NCI-H524 (cell line): ENCODE results near the gene EXOC4.
A peak's percentile ranks its signal among the peaks of the same experiment; 100 is the strongest.

Source experiments
- DNase-seq, 2 experiments: peaks; one replicate each; lab custom pipeline; 2025; lab: John Stamatoyannopoulos, UW

EXOC4 gene

GRCh38 chr7:133491201-133491691 is 238.4 kb downstream of the EXOC4 start:
- DNase-seq, result no peak

GRCh38 chr7:133491846-133492652 is 239.2 kb downstream of the EXOC4 start:
- no peak for DNase-seq

GRCh38 chr7:133497061-133497460 is 244.2 kb downstream of the EXOC4 start:
- no peak for DNase-seq

GRCh38 chr7:133501771-133502170 is 248.9 kb downstream of the EXOC4 start:
- peak; percentile 25 to 71 for DNase-seq

GRCh38 chr7:133502498-133502897 is 249.6 kb downstream of the EXOC4 start:
- DNase-seq, result no peak

- no peak for DNase-seq
Measured at GRCh38 chr7:133502972-133503371, 250.1 kb downstream of the EXOC4 start.

- no peak for DNase-seq
Measured at GRCh38 chr7:133504825-133505224, 251.9 kb downstream of the EXOC4 start.

GRCh38 chr7:133509822-133510221 is 256.9 kb downstream of the EXOC4 start:
- no peak for DNase-seq

- DNase-seq, result no peak
Measured at GRCh38 chr7:133510326-133511055, 257.6 kb downstream of the EXOC4 start.

- DNase-seq, result no peak
Measured at GRCh38 chr7:133511252-133511651, 258.4 kb downstream of the EXOC4 start.

GRCh38 chr7:133511708-133512107 is 258.8 kb downstream of the EXOC4 start:
- no peak for DNase-seq

- DNase-seq, result no peak
Measured at GRCh38 chr7:133512560-133512959, 259.7 kb downstream of the EXOC4 start.

GRCh38 chr7:133513608-133514007 is 260.7 kb downstream of the EXOC4 start:
- DNase-seq, result no peak

GRCh38 chr7:133514551-133514950 is 261.7 kb downstream of the EXOC4 start:
- no peak for DNase-seq

GRCh38 chr7:133517766-133518165 is 264.9 kb downstream of the EXOC4 start:
- DNase-seq, result no peak

GRCh38 chr7:133518718-133519117 is 265.8 kb downstream of the EXOC4 start:
- DNase-seq, result no peak

- no peak for DNase-seq
Measured at GRCh38 chr7:133520248-133520647, 267.4 kb downstream of the EXOC4 start.

- DNase-seq, result no peak
Measured at GRCh38 chr7:133522501-133522900, 269.6 kb downstream of the EXOC4 start.

GRCh38 chr7:133528796-133529195 is 275.9 kb downstream of the EXOC4 start:
- DNase-seq, result peak; percentile 31 to 73

- peak in 1 of 2 experiments; percentile 66 for DNase-seq
Measured at GRCh38 chr7:133529861-133530260, 277.0 kb downstream of the EXOC4 start.

GRCh38 chr7:133530682-133531081 is 277.8 kb downstream of the EXOC4 start:
- DNase-seq, result no peak

GRCh38 chr7:133534816-133535215 is 281.9 kb downstream of the EXOC4 start:
- DNase-seq, result no peak

GRCh38 chr7:133535308-133535707 is 282.4 kb downstream of the EXOC4 start:
- no peak for DNase-seq
